ENCODE measurements around the gene TTC28.

TTC28 gene

GRCh38 chr22:28435140-28435768 is 244.4 kb downstream of the TTC28 start:
- Histone ChIP-seq H3K9me3 (ENCODE audit: control insufficient read depth, low read length) (no peaks in the 10 kb centered on the region), H3K27ac (ENCODE audit: insufficient read depth, low read depth, low read length, poor library complexity, severe bottlenecking) (no peak overlapping the region), H3K36me3 (ENCODE audit: control insufficient read depth, insufficient read depth, low read length) (no peaks in the 10 kb centered on the region), H3K27me3 (ENCODE audit: control insufficient read depth, insufficient read depth, low read length, poor library complexity, severe bottlenecking) (no peaks in the 10 kb centered on the region), H3K4me3 (ENCODE audit: insufficient read depth, low read depth, low read length) (no peak overlapping the region), H3K4me1 (ENCODE audit: control insufficient read depth, insufficient read depth, low read length) (no peaks in the 10 kb centered on the region)
- 90 to 93% methylated on average over 2 of the region's 2 CpGs for WGBS, 2 experiments

- WGBS, 2 experiments = 75 to 77% methylated on average over 2 of the region's 2 CpGs
- Histone ChIP-seq H3K4me1 (ENCODE audit: control insufficient read depth, insufficient read depth, low read length) (no peaks in the 10 kb centered on the region), H3K4me3 (ENCODE audit: insufficient read depth, low read depth, low read length) (no peak overlapping the region), H3K27me3 (ENCODE audit: control insufficient read depth, insufficient read depth, low read length, poor library complexity, severe bottlenecking) (no peaks in the 10 kb centered on the region), H3K9me3 (ENCODE audit: control insufficient read depth, low read length) (no peaks in the 10 kb centered on the region), H3K27ac (ENCODE audit: insufficient read depth, low read depth, low read length, poor library complexity, severe bottlenecking) (no peak overlapping the region), H3K36me3 (ENCODE audit: control insufficient read depth, insufficient read depth, low read length) (no peaks in the 10 kb centered on the region)
These were observed 249.1 kb downstream of the TTC28 start for GRCh38 chr22:28430466-28431025.

GRCh38 chr22:28429711-28430110 is 249.9 kb downstream of the TTC28 start:
- H3K36me3 ChIP-seq (ENCODE audit: control insufficient read depth, insufficient read depth, low read length) = no peaks in the 10 kb centered on the region
- no peaks in the 10 kb centered on the region for H3K4me1 ChIP-seq (ENCODE audit: control insufficient read depth, insufficient read depth, low read length)
- no peaks in the 10 kb centered on the region for H3K9me3 ChIP-seq (ENCODE audit: control insufficient read depth, low read length)
- no peak overlapping the region for H3K27ac ChIP-seq (ENCODE audit: insufficient read depth, low read depth, low read length, poor library complexity, severe bottlenecking)
- H3K4me3 ChIP-seq (ENCODE audit: insufficient read depth, low read depth, low read length) = no peak overlapping the region
- H3K27me3 ChIP-seq (ENCODE audit: control insufficient read depth, insufficient read depth, low read length, poor library complexity, severe bottlenecking) = no peaks in the 10 kb centered on the region

GRCh38 chr22:28428271-28428670 is 251.4 kb downstream of the TTC28 start:
- no peaks in the 10 kb centered on the region for H3K36me3 ChIP-seq (ENCODE audit: control insufficient read depth, insufficient read depth, low read length)
- H3K4me1 ChIP-seq (ENCODE audit: control insufficient read depth, insufficient read depth, low read length) = no peaks in the 10 kb centered on the region
- H3K4me3 ChIP-seq (ENCODE audit: insufficient read depth, low read depth, low read length) = no peak overlapping the region
- no peaks in the 10 kb centered on the region for H3K27me3 ChIP-seq (ENCODE audit: control insufficient read depth, insufficient read depth, low read length, poor library complexity, severe bottlenecking)
- no peaks in the 10 kb centered on the region for H3K9me3 ChIP-seq (ENCODE audit: control insufficient read depth, low read length)
- WGBS, 2 experiments = 100% methylated on average over 1 of the region's 1 CpG; no CpG with 5 or more reads in 1 of the 2 experiments
- H3K27ac ChIP-seq (ENCODE audit: insufficient read depth, low read depth, low read length, poor library complexity, severe bottlenecking) = no peak overlapping the region

GRCh38 chr22:28426346-28427132 is 253.1 kb downstream of the TTC28 start:
- Histone ChIP-seq H3K9me3 (ENCODE audit: control insufficient read depth, low read length) (no peaks in the 10 kb centered on the region), H3K36me3 (ENCODE audit: control insufficient read depth, insufficient read depth, low read length) (no peaks in the 10 kb centered on the region), H3K27ac (ENCODE audit: insufficient read depth, low read depth, low read length, poor library complexity, severe bottlenecking) (no peak overlapping the region), H3K27me3 (ENCODE audit: control insufficient read depth, insufficient read depth, low read length, poor library complexity, severe bottlenecking) (no peaks in the 10 kb centered on the region), H3K4me1 (ENCODE audit: control insufficient read depth, insufficient read depth, low read length) (no peaks in the 10 kb centered on the region), H3K4me3 (ENCODE audit: insufficient read depth, low read depth, low read length) (no peak overlapping the region)
- WGBS, 2 experiments = 77 to 80% methylated on average over 2 of the region's 3 CpGs

GRCh38 chr22:28425211-28425610 is 254.4 kb downstream of the TTC28 start:
- H3K4me3 ChIP-seq (ENCODE audit: insufficient read depth, low read depth, low read length) = no peak overlapping the region
- no peaks in the 10 kb centered on the region for H3K9me3 ChIP-seq (ENCODE audit: control insufficient read depth, low read length)
- no peaks in the 10 kb centered on the region for H3K27me3 ChIP-seq (ENCODE audit: control insufficient read depth, insufficient read depth, low read length, poor library complexity, severe bottlenecking)
- WGBS, 2 experiments = 97 to 100% methylated on average over 2 of the region's 2 CpGs
- H3K36me3 ChIP-seq (ENCODE audit: control insufficient read depth, insufficient read depth, low read length) = no peaks in the 10 kb centered on the region
- H3K27ac ChIP-seq (ENCODE audit: insufficient read depth, low read depth, low read length, poor library complexity, severe bottlenecking) = no peak overlapping the region
- no peaks in the 10 kb centered on the region for H3K4me1 ChIP-seq (ENCODE audit: control insufficient read depth, insufficient read depth, low read length)

GRCh38 chr22:28424427-28425080 is 255.1 kb downstream of the TTC28 start:
- H3K27me3 ChIP-seq (ENCODE audit: control insufficient read depth, insufficient read depth, low read length, poor library complexity, severe bottlenecking) = no peaks in the 10 kb centered on the region
- H3K27ac ChIP-seq (ENCODE audit: insufficient read depth, low read depth, low read length, poor library complexity, severe bottlenecking) = no peak overlapping the region
- no peaks in the 10 kb centered on the region for H3K9me3 ChIP-seq (ENCODE audit: control insufficient read depth, low read length)
- 90 to 92% methylated on average over 2 of the region's 2 CpGs for WGBS, 2 experiments
- H3K4me1 ChIP-seq (ENCODE audit: control insufficient read depth, insufficient read depth, low read length) = no peaks in the 10 kb centered on the region
- H3K36me3 ChIP-seq (ENCODE audit: control insufficient read depth, insufficient read depth, low read length) = no peaks in the 10 kb centered on the region
- no peak overlapping the region for H3K4me3 ChIP-seq (ENCODE audit: insufficient read depth, low read depth, low read length)

GRCh38 chr22:28419919-28420318 is 259.7 kb downstream of the TTC28 start:
- no peaks in the 10 kb centered on the region for H3K36me3 ChIP-seq (ENCODE audit: control insufficient read depth, insufficient read depth, low read length)
- WGBS, 2 experiments = 99 to 100% methylated on average over 1 to 2 of the region's 2 CpGs
- no peaks in the 10 kb centered on the region for H3K9me3 ChIP-seq (ENCODE audit: control insufficient read depth, low read length)
- no peaks in the 10 kb centered on the region for H3K4me1 ChIP-seq (ENCODE audit: control insufficient read depth, insufficient read depth, low read length)
- H3K27ac ChIP-seq (ENCODE audit: insufficient read depth, low read depth, low read length, poor library complexity, severe bottlenecking) = no peak overlapping the region
- no peaks in the 10 kb centered on the region for H3K27me3 ChIP-seq (ENCODE audit: control insufficient read depth, insufficient read depth, low read length, poor library complexity, severe bottlenecking)
- H3K4me3 ChIP-seq (ENCODE audit: insufficient read depth, low read depth, low read length) = no peak overlapping the region

GRCh38 chr22:28418008-28418407 is 261.6 kb downstream of the TTC28 start:
- no peaks in the 10 kb centered on the region for H3K4me1 ChIP-seq (ENCODE audit: control insufficient read depth, insufficient read depth, low read length)
- 89 to 100% methylated on average over 1 of the region's 1 CpG for WGBS, 2 experiments
- H3K4me3 ChIP-seq (ENCODE audit: insufficient read depth, low read depth, low read length) = no peak overlapping the region
- H3K36me3 ChIP-seq (ENCODE audit: control insufficient read depth, insufficient read depth, low read length) = no peaks in the 10 kb centered on the region
- H3K27ac ChIP-seq (ENCODE audit: insufficient read depth, low read depth, low read length, poor library complexity, severe bottlenecking) = no peak overlapping the region
- H3K27me3 ChIP-seq (ENCODE audit: control insufficient read depth, insufficient read depth, low read length, poor library complexity, severe bottlenecking) = no peaks in the 10 kb centered on the region
- no peaks in the 10 kb centered on the region for H3K9me3 ChIP-seq (ENCODE audit: control insufficient read depth, low read length)

- H3K27ac ChIP-seq (ENCODE audit: insufficient read depth, low read depth, low read length, poor library complexity, severe bottlenecking) = no peak overlapping the region
- H3K4me1 ChIP-seq (ENCODE audit: control insufficient read depth, insufficient read depth, low read length) = no peaks in the 10 kb centered on the region
- no peaks in the 10 kb centered on the region for H3K9me3 ChIP-seq (ENCODE audit: control insufficient read depth, low read length)
- no peaks in the 10 kb centered on the region for H3K36me3 ChIP-seq (ENCODE audit: control insufficient read depth, insufficient read depth, low read length)
- H3K27me3 ChIP-seq (ENCODE audit: control insufficient read depth, insufficient read depth, low read length, poor library complexity, severe bottlenecking) = no peaks in the 10 kb centered on the region
- no peak overlapping the region for H3K4me3 ChIP-seq (ENCODE audit: insufficient read depth, low read depth, low read length)
- 95% methylated on average over 2 of the region's 2 CpGs for WGBS, 2 experiments
These were observed 262.2 kb downstream of the TTC28 start for GRCh38 chr22:28417431-28417830.

All from ectodermal cell (in vitro differentiated cells).